ENCODE results near the gene DVL3.

- TF ChIP-seq CTCF (IDR thresholded peaks at IDR 0.05 in 8 of 11, conservative IDR thresholded peaks at IDR 0.05 in 3 of 11) (no peak), POLR2A (IDR thresholded peaks at IDR 0.05) (no peak)
Observed at GRCh38 chr3:184148076-184148475, 7.1 kb upstream of the DVL3 start.

Data from spleen (tissue), 7 donors.